ENCODE data around the gene VTI1A.

DNA sequence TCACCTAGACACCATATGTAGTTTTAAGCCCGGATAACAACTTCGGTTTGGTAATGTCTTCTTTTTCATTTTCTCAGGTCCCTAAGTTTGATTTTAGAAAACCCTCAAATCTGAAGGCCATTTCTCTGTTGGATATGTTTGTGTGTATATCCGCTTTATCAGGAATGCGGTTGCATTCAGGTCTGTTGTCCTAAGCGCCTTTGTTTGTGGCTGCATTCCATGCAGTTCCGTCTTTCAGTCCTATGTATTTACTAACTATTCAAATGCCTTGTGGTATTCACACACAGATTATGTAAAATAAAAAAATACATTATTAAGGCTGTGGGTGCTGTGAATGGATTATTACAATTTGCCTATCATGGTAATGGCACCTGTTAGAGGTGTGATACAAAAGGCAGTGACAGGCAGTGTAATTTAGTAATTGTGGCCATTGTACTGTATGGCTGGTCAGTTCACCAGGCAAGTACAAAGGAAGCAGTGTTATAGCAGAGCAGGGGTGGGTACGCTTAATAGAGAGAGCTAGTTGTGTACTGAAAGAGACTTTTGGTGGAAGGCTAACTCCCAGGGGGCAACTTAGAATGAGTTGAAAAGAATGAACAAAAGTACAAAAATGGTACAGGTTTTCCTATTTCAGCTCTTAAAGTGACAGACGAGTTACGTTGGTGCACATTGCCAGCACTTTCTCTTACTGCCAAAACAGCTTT lies 136.4 kb downstream of the VTI1A start:
- TF ChIP-seq, protein P1, sequence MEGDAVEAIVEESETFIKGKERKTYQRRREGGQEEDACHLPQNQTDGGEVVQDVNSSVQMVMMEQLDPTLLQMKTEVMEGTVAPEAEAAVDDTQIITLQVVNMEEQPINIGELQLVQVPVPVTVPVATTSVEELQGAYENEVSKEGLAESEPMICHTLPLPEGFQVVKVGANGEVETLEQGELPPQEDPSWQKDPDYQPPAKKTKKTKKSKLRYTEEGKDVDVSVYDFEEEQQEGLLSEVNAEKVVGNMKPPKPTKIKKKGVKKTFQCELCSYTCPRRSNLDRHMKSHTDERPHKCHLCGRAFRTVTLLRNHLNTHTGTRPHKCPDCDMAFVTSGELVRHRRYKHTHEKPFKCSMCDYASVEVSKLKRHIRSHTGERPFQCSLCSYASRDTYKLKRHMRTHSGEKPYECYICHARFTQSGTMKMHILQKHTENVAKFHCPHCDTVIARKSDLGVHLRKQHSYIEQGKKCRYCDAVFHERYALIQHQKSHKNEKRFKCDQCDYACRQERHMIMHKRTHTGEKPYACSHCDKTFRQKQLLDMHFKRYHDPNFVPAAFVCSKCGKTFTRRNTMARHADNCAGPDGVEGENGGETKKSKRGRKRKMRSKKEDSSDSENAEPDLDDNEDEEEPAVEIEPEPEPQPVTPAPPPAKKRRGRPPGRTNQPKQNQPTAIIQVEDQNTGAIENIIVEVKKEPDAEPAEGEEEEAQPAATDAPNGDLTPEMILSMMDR (IDR thresholded peaks at IDR 0.05): no peak
- TF ChIP-seq POLR2AphosphoS5 (IDR thresholded peaks at IDR 0.05): no peak

Measured in upper lobe of left lung (tissue), 4 donors.